Lower leg skin (tissue), 4 donors: Measurements from ENCODE around the gene APEH. TPM values are rescaled to one million over a fixed set of nuclear protein-coding genes. Genes with fewer than 3 reads are reported as not detected.

Experiments used
- DNase-seq, 2 donors: peaks; one replicate each; pipeline ENCODE4 v3.0.0-alpha.2; 2019; ENCODE audit warnings: low spot score in 2 of 2
- H3K4me3 ChIP-seq: fragments of 200-600 bp; sonication (generic); 2 replicates; pipeline ENCODE4 v1.5.1; 2017; ENCODE audit warnings: mild to moderate bottlenecking, low read depth; ENCODE audit not compliant: poor library complexity, severe bottlenecking
- CTCF ChIP-seq, 3 donors: fragments of 450-650 bp; IDR thresholded peaks; one replicate each; pipeline ENCODE4 v1.5.1; 2016; ENCODE audit warnings: antibody characterized with exemption in 3 of 3, mild to moderate bottlenecking in 3 of 3, moderate library complexity in 2 of 3
- POLR2A ChIP-seq, 2 donors: fragments of 450-650 bp; IDR thresholded peaks; one replicate each; pipeline ENCODE4 v1.6.1; 2016 to 2017; ENCODE audit warnings: antibody characterized with exemption in 2 of 2, mild to moderate bottlenecking in 1 of 2, moderate library complexity in 1 of 2
- WGBS, 2 donors: methylation state at CpG; one replicate each; pipeline ENCODE4 v1.1.5; 2018; 5-methylcytosine and 5-hydroxymethylcytosine counted together
- intact Hi-C: fragments of 100-400 bp; cut with DNase I; formaldehyde crosslinking; loops from one replicate; pipeline ENCODE4 v1.15.0; 2023; ENCODE audit warnings: low total_unique reads
- total RNA-seq, 4 donors: library from RNA; depleted of rRNA; stranded (reverse); fragments of >200 nt; gene quantifications; one replicate each; pipeline ENCODE4 v1.1.0, GENCODE V29; 2016

APEH gene
- total RNA-seq, 4 donors from 2014 or later, result 73.8 to 92.4 (median 83.1) TPM

GRCh38 chr3:49721596-49721895 lies 47.4 kb downstream of the APEH start:
- DNase-seq, result peak in 1 of 2 donors; percentile 83
- 70% methylated on average over 9 of the region's 9 CpGs for WGBS, 2 donors
- H3K4me3 ChIP-seq, result no peak overlapping the region
- TF ChIP-seq CTCF (IDR thresholded peaks at IDR 0.05) (no peak), POLR2A (IDR thresholded peaks at IDR 0.05) (no peak)
- intact Hi-C loops, result loop anchor here (10.0 kb wide), 1 partner anchor 63 kb away; the partner anchor contains the start of gene IP6K1

- DNase-seq, result peak in 1 of 2 donors; percentile 87
- H3K4me3 ChIP-seq, result no peak overlapping the region
- WGBS, 2 donors, result 83 to 84% methylated on average over 23 to 24 of the region's 26 CpGs
- TF ChIP-seq POLR2A (IDR thresholded peaks at IDR 0.05) (no peak), CTCF (IDR thresholded peaks at IDR 0.05) (no peak)
- intact Hi-C loops, result loop anchor here (10.0 kb wide), 1 partner anchor 63 kb away; the partner anchor contains the start of gene IP6K1
These were observed 48.0 kb downstream of the APEH start for GRCh38 chr3:49721896-49722781.

DNA sequence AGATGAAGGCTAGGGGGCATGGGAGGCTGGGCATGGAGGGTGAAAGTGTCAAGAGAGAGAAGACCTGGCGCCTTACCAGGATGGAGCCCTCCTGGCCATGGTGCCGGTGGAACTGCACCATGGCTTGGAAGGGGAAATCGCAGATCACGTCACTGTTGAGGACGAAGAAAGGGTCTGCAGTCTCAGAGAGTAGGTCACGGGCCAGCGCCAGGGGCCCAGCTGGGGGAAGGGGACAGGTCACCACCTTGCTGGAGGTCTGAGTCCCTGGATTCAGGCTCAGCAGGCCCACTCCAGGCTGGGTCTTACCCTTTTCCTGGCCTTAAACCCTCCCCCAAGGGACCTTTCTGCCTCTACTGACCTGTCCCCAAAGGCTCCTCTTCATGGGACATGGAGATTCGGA lies 48.7 kb downstream of the APEH start:
- DNase-seq, result no peak
- TF ChIP-seq CTCF (IDR thresholded peaks at IDR 0.05) (no peak), POLR2A (IDR thresholded peaks at IDR 0.05) (no peak)
- intact Hi-C loops, result loop anchor here (10.0 kb wide), 1 partner anchor 62 kb away; the partner anchor contains the start of gene IP6K1
- WGBS, 2 donors, result 52 to 61% methylated on average over 8 of the region's 8 CpGs
- H3K4me3 ChIP-seq, result peak overlapping the region; percentile 96

DNA sequence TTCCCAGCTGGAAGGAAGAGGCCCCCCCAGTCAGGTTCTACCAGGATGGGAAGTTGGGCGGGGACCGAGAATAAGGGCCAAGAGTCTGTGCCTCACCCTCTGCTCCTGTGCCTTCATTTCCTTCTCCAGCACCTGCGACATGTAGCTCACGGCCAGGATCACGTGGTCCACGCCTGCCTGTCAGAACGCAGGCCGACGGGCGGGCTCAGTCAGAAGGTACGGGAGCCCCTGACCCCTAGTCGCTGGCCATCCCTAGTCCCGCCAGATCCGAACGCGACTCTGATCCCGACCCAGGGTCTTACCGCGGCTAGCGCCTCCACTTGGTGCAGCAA lies 49.1 kb downstream of the APEH start:
- peak overlapping the region; percentile 96 for H3K4me3 ChIP-seq
- TF ChIP-seq POLR2A (IDR thresholded peaks at IDR 0.05) (no peak), CTCF (IDR thresholded peaks at IDR 0.05) (no peak)
- intact Hi-C loops, result loop anchor here (10.0 kb wide), 1 partner anchor 62 kb away; the partner anchor contains the start of gene IP6K1
- 0 to 2% methylated on average over 7 to 10 of the region's 20 CpGs for WGBS, 2 donors
- peak in 1 of 2 donors; percentile 93 for DNase-seq

- peak within 1 kb of the TSS; percentile 96 for H3K4me3 ChIP-seq
- DNase-seq, result peak; percentile 95 to 99
- 0% methylated on average over 12 to 69 of the region's 102 CpGs for WGBS, 2 donors
- intact Hi-C loops, result loop anchor here (10.0 kb wide), 1 partner anchor 61 kb away; the partner anchor contains the start of gene IP6K1
- no peak for TF ChIP-seq POLR2A (IDR thresholded peaks at IDR 0.05)
These were observed 49.7 kb downstream of the APEH start, which contains the start of gene GMPPB for GRCh38 chr3:49723628-49724551. Gene GMPPB (minus strand): TSS chr3:49723951. CDS start chr3:49723726, 225 bp downstream.
